DND-41 (cell line): ENCODE results near the gene INSL4.
A peak's percentile ranks its signal among the peaks of the same experiment; 100 is the strongest.

Experiments
- ATAC-seq: fragments of 200-7000 bp; cut with Tn5 transposase; 3 replicates; pipeline ENCODE4 v1.9.1; 2021; ENCODE audit warnings: low read depth; ENCODE audit not compliant: insufficient read depth
- DNase-seq: peaks from one replicate; pipeline ENCODE4 v3.0.0-alpha.2; 2020
- H2AFZ ChIP-seq: 2 replicates; pipeline ENCODE4 v1.6.0; 2012; ENCODE audit warnings: low read depth, low read length
- H3K27ac ChIP-seq: 2 replicates; pipeline ENCODE4 v1.5.1; 2012; ENCODE audit warnings: low read length, inconsistent platforms
- H3K27me3 ChIP-seq: fragments of 200-600 bp; sonication (generic); 2 replicates; pipeline ENCODE4 v1.6.0; 2012; ENCODE audit warnings: low read length, mild to moderate bottlenecking, inconsistent platforms; ENCODE audit not compliant: insufficient read depth, poor library complexity
- H3K36me3 ChIP-seq: 2 replicates; pipeline ENCODE4 v1.5.1; 2012; ENCODE audit warnings: low read length, inconsistent platforms; ENCODE audit not compliant: insufficient read depth
- H3K4me1 ChIP-seq: 2 replicates; pipeline ENCODE4 v1.5.1; 2012; ENCODE audit warnings: mild to moderate bottlenecking, low read length; ENCODE audit not compliant: insufficient read depth
- H3K4me2 ChIP-seq: 2 replicates; pipeline ENCODE4 v1.6.0; 2012; ENCODE audit warnings: mild to moderate bottlenecking, moderate library complexity, low read length, inconsistent platforms; ENCODE audit not compliant: insufficient read depth
- H3K4me3 ChIP-seq, 2 experiments: fragments of 200-600 bp in 1 of 2; shearing (Covaris generic) in 1 of 2; 2 replicates each; pipeline ENCODE4 v1.5.1; 2012 to 2016; ENCODE audit warnings: inconsistent platforms in 2 of 2, low read length in 2 of 2, mild to moderate bottlenecking in 2 of 2, low read depth in 1 of 2, moderate library complexity in 1 of 2
- H3K79me2 ChIP-seq: 2 replicates; pipeline ENCODE4 v1.6.0; 2012; ENCODE audit warnings: low read length, inconsistent platforms; ENCODE audit not compliant: insufficient read depth
- H3K9ac ChIP-seq: 2 replicates; pipeline ENCODE4 v1.6.0; 2012; ENCODE audit warnings: low read depth, mild to moderate bottlenecking, inconsistent platforms, low read length, moderate library complexity
- H3K9me3 ChIP-seq: 2 replicates; pipeline ENCODE4 v1.5.1; 2012; ENCODE audit warnings: low read length, moderate library complexity, mild to moderate bottlenecking, inconsistent platforms; ENCODE audit not compliant: insufficient read depth, severe bottlenecking
- H4K20me1 ChIP-seq: 2 replicates; pipeline ENCODE4 v1.6.0; 2012; ENCODE audit warnings: low read length; ENCODE audit not compliant: insufficient read depth
- EZH2 ChIP-seq: IDR thresholded peaks from 3 replicates; pipeline ENCODE4 v1.6.1; 2012; ENCODE audit warnings: borderline replicate concordance, low read depth, mild to moderate bottlenecking, moderate library complexity, low read length, inconsistent platforms; ENCODE audit not compliant: severe bottlenecking
- TF ChIP-seq, protein P1 (sequence below): IDR thresholded peaks from 2 replicates; pipeline ENCODE4 v1.5.1; 2012; ENCODE audit warnings: borderline replicate concordance, low read length, moderate library complexity, mild to moderate bottlenecking; ENCODE audit not compliant: poor library complexity, severe bottlenecking; ENCODE audit errors: extremely low read depth

Gene INSL4

DNA sequence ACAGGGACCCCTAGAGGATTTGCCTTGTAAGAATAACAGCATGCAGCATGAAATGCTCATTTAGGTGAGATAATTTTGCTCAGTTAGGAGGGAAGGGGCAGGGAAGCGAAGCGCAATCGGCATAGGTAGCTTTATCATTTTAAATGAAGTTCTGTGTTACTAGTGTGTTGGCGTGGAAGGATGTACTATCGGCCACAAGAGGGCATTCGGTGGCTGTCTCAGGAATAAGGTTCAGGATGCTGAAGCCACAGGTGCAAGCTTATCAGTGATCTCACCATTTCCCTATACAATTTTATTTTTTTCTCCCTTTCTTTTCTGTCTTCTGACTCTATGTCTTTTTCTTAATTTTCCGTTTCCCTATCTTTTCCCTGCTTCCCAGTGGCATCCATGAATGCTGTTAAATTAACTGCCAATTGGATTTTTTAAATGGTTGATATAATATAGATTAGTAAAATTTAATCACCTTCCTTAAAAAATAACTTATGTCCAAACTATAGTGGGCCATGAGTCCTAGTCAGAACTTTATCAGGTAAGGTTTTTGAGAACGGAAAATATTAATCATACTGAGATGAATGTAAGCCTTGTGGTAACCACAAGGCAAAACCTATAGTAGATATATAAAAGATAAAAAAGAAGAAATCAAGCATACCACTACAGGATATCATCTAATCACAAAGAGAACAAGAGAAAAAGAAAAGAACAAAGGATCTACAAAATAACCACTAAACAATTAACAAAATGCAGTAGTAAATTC, 44.6 kb upstream of the INSL4 start:
- Histone ChIP-seq H3K27me3 (no peaks in the 10 kb centered on the region), H3K27ac (no peak overlapping the region), H3K4me3 (no peak overlapping the region), H3K36me3 (no peaks in the 10 kb centered on the region), H3K4me1 (peaks cover 6% of the 10 kb centered on the region; the same call in 1 of the 2 replicates), H3K9ac (no peak overlapping the region), H4K20me1 (no peaks in the 10 kb centered on the region), H3K9me3 (no peaks in the 10 kb centered on the region), H3K4me2 (no peak overlapping the region), H2AFZ (no peak overlapping the region), H3K79me2 (no peaks in the 10 kb centered on the region)
- DNase-seq = peak; percentile 70
- TF ChIP-seq, protein P1, sequence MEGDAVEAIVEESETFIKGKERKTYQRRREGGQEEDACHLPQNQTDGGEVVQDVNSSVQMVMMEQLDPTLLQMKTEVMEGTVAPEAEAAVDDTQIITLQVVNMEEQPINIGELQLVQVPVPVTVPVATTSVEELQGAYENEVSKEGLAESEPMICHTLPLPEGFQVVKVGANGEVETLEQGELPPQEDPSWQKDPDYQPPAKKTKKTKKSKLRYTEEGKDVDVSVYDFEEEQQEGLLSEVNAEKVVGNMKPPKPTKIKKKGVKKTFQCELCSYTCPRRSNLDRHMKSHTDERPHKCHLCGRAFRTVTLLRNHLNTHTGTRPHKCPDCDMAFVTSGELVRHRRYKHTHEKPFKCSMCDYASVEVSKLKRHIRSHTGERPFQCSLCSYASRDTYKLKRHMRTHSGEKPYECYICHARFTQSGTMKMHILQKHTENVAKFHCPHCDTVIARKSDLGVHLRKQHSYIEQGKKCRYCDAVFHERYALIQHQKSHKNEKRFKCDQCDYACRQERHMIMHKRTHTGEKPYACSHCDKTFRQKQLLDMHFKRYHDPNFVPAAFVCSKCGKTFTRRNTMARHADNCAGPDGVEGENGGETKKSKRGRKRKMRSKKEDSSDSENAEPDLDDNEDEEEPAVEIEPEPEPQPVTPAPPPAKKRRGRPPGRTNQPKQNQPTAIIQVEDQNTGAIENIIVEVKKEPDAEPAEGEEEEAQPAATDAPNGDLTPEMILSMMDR = peak; percentile 88
- TF ChIP-seq EZH2 = no peak
- ATAC-seq = peak; percentile 100

DNA sequence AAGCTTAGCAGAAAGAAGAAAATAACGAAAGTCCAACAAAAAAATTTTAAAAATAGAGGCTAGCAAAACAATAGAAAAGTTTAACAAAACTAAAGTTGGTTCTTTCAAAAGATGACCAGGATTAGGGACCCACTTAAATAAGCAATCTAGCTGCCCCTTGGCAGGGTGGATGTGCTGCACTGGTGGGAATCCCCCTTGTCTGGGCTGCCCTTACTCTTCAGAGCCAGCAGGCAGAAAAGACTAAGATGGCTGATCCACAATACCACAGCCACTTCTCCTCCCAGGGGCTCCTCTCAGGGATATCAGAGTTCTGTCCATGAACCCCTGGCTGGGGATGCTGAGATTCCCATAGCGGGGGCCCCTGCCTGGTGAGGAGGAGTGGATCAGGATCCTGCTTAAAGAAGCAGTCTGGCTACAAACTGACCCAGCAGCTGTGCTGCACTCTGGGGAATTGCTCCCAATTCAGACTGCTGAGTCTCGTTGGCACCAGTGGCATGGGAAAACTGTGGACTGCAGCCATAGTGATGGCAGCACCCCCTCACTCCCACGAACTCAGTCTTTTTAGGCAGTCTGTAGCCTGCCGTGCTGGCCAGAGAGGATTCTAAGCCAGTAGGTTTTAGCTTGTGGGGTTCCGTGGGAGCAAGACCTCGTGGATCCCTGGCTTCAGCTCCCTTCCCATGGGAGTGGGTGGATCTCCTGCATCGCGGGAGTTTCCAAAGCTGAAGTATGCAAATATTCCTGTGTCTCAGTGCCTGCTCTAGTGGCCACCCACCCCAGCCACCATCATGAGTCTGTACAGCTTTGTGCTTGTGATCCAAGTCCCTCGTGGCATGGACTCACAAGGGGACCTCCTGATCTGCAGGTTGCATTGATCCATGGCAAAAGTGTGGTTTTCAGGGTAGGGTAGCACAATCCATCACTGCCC, 42.9 kb upstream of the INSL4 start:
- H4K20me1 ChIP-seq = no peaks in the 10 kb centered on the region
- H3K4me1 ChIP-seq = peaks cover 6% of the 10 kb centered on the region; the same call in 1 of the 2 replicates
- ATAC-seq (no peak), DNase-seq (no peak)
- TF ChIP-seq, protein P1 = no peak
- no peak for TF ChIP-seq EZH2
- no peak overlapping the region for H2AFZ ChIP-seq
- H3K9me3 ChIP-seq = no peaks in the 10 kb centered on the region
- no peak overlapping the region for H3K27ac ChIP-seq
- H3K27me3 ChIP-seq = no peaks in the 10 kb centered on the region
- H3K9ac ChIP-seq = no peak overlapping the region
- no peak overlapping the region for H3K4me3 ChIP-seq
- H3K79me2 ChIP-seq = no peaks in the 10 kb centered on the region
- H3K4me2 ChIP-seq = no peak overlapping the region
- no peaks in the 10 kb centered on the region for H3K36me3 ChIP-seq

DNA sequence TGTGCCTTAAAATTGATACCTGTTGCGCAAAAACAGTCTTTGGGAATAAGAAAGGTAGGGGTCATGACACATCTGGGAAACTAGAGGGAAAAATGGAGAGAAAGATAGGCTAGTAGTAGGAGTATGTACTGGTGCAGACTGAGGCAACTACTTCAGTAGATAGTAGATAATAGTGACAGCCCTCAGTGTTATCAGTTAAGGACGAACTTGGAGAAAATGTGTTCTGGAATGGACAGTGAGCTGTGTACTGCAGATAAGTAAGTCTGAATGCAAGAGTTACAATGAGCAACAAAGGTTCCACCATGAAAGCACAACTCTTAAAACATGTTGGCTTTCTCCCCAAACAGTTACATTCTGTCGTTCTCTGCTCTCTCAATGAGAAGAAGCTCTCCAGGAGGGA, 39.2 kb upstream of the INSL4 start:
- Histone ChIP-seq H3K27me3 (no peaks in the 10 kb centered on the region), H4K20me1 (no peaks in the 10 kb centered on the region), H3K9me3 (no peaks in the 10 kb centered on the region), H3K4me2 (no peak overlapping the region), H3K9ac (no peak overlapping the region), H3K4me3 (no peak overlapping the region), H2AFZ (no peak overlapping the region), H3K36me3 (no peaks in the 10 kb centered on the region), H3K27ac (no peak overlapping the region), H3K4me1 (0 out of 2 replicates have a peak, but pooled peaks cover under 1% of the 10 kb centered on the region), H3K79me2 (no peaks in the 10 kb centered on the region)
- no peak for DNase-seq
- ATAC-seq = no peak
- TF ChIP-seq EZH2 = no peak
- TF ChIP-seq, protein P1 = no peak
